ENCODE measurements around the gene ADGRG6. TPM values are rescaled to one million over a fixed set of nuclear protein-coding genes. Genes with fewer than 3 reads are reported as not detected.

ADGRG6 gene
- total and polyA plus RNA-seq, 2 of the 8 experiments (the other 6 are each of a cell fraction or from before 2014, with no cell fraction given): 1.1 to 6.2 TPM

DNA sequence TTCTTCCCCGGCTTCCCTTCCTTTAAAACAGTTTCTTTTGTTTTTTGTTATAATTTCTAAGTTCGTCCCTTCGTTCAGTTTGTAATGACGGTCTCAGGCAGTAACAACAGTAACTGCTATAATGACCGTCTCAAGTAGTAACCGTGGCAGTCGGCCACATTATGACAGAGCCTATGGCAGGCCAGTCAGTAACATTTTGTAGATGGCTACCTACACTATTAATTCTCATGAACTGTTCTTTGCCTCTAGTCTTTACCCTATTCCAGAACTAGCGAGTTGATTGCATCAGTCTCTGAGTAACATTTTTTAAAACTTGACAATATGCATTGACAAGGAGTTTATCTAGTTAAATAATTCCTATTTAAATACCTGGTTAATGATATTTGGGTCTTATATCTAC lies 43.0 kb upstream of the ADGRG6 start (continued):
- TF ChIP-seq, protein P1, sequence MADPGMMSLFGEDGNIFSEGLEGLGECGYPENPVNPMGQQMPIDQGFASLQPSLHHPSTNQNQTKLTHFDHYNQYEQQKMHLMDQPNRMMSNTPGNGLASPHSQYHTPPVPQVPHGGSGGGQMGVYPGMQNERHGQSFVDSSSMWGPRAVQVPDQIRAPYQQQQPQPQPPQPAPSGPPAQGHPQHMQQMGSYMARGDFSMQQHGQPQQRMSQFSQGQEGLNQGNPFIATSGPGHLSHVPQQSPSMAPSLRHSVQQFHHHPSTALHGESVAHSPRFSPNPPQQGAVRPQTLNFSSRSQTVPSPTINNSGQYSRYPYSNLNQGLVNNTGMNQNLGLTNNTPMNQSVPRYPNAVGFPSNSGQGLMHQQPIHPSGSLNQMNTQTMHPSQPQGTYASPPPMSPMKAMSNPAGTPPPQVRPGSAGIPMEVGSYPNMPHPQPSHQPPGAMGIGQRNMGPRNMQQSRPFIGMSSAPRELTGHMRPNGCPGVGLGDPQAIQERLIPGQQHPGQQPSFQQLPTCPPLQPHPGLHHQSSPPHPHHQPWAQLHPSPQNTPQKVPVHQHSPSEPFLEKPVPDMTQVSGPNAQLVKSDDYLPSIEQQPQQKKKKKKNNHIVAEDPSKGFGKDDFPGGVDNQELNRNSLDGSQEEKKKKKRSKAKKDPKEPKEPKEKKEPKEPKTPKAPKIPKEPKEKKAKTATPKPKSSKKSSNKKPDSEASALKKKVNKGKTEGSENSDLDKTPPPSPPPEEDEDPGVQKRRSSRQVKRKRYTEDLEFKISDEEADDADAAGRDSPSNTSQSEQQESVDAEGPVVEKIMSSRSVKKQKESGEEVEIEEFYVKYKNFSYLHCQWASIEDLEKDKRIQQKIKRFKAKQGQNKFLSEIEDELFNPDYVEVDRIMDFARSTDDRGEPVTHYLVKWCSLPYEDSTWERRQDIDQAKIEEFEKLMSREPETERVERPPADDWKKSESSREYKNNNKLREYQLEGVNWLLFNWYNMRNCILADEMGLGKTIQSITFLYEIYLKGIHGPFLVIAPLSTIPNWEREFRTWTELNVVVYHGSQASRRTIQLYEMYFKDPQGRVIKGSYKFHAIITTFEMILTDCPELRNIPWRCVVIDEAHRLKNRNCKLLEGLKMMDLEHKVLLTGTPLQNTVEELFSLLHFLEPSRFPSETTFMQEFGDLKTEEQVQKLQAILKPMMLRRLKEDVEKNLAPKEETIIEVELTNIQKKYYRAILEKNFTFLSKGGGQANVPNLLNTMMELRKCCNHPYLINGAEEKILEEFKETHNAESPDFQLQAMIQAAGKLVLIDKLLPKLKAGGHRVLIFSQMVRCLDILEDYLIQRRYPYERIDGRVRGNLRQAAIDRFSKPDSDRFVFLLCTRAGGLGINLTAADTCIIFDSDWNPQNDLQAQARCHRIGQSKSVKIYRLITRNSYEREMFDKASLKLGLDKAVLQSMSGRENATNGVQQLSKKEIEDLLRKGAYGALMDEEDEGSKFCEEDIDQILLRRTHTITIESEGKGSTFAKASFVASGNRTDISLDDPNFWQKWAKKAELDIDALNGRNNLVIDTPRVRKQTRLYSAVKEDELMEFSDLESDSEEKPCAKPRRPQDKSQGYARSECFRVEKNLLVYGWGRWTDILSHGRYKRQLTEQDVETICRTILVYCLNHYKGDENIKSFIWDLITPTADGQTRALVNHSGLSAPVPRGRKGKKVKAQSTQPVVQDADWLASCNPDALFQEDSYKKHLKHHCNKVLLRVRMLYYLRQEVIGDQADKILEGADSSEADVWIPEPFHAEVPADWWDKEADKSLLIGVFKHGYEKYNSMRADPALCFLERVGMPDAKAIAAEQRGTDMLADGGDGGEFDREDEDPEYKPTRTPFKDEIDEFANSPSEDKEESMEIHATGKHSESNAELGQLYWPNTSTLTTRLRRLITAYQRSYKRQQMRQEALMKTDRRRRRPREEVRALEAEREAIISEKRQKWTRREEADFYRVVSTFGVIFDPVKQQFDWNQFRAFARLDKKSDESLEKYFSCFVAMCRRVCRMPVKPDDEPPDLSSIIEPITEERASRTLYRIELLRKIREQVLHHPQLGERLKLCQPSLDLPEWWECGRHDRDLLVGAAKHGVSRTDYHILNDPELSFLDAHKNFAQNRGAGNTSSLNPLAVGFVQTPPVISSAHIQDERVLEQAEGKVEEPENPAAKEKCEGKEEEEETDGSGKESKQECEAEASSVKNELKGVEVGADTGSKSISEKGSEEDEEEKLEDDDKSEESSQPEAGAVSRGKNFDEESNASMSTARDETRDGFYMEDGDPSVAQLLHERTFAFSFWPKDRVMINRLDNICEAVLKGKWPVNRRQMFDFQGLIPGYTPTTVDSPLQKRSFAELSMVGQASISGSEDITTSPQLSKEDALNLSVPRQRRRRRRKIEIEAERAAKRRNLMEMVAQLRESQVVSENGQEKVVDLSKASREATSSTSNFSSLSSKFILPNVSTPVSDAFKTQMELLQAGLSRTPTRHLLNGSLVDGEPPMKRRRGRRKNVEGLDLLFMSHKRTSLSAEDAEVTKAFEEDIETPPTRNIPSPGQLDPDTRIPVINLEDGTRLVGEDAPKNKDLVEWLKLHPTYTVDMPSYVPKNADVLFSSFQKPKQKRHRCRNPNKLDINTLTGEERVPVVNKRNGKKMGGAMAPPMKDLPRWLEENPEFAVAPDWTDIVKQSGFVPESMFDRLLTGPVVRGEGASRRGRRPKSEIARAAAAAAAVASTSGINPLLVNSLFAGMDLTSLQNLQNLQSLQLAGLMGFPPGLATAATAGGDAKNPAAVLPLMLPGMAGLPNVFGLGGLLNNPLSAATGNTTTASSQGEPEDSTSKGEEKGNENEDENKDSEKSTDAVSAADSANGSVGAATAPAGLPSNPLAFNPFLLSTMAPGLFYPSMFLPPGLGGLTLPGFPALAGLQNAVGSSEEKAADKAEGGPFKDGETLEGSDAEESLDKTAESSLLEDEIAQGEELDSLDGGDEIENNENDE (IDR thresholded peaks at IDR 0.05; ENCODE audit: insufficient replicate concordance, low read length): no peak
- no peak for TF ChIP-seq SUZ12 (IDR thresholded peaks at IDR 0.05; ENCODE audit: low read length)

Data from H1 (cell line).